HuH-7.5 (cell line): ENCODE results near the gene INSC.

Experiments
- DNase-seq: peaks from one replicate; pipeline ENCODE4 v3.0.0; 2011; ENCODE audit warnings: low spot score

The INSC gene

DNA sequence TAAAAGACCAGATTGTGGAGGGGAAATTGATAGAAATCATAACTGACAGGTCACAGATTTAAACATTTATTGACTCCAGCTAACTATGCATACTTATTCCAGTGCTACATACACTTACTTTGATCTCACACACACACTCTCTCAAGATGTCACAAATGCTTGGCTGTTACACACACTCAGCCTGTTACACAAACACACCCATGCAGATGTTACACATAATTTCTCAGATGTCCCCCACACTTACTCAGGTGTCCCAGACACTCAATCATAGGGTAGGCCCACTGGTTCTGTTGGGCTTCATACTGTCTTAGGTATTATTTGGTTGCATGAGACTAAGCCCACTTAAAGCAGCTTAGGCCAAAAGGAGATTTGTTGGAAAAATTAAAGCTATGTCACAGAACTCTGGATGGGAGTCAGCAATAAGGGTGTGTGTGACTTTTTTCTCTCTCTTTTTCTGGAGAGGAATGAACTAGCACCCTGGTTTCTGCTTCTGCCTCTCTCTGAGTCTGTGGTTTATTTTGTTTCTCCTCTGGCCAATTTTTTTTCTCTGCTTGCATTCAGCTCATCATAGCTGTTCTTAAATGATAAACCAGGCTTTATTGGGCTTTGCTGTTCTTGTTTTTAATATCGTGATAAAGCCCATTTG lies 179.4 kb downstream of the INSC start:
- DNase-seq, result no peak

GRCh38 chr11:15295695-15296094 lies 181.0 kb downstream of the INSC start:
- DNase-seq, result no peak
